ACC112 (cell line): ENCODE measurements around the gene CDK7.

ENCODE experiments used
- H2AFZ ChIP-seq: fragments of 200-600 bp; sonication (generic); one replicate; pipeline ENCODE4 v1.6.0; 2017; ENCODE audit warnings: antibody characterized with exemption, low read length; ENCODE audit not compliant: unreplicated experiment
- H3K27ac ChIP-seq: fragments of 200-600 bp; sonication (generic); 2 replicates; pipeline ENCODE4 v1.5.1; 2014; ENCODE audit warnings: low read depth, mild to moderate bottlenecking, antibody characterized with exemption, low read length, moderate library complexity
- H3K27me3 ChIP-seq: fragments of 200-600 bp; sonication (generic); 2 replicates; pipeline ENCODE4 v1.6.1; 2014; ENCODE audit warnings: mild to moderate bottlenecking, antibody characterized with exemption, low read length, moderate library complexity, mixed read lengths; ENCODE audit not compliant: insufficient read depth
- H3K36me3 ChIP-seq: fragments of 200-600 bp; sonication (generic); 2 replicates; pipeline ENCODE4 v1.6.1; 2016; ENCODE audit warnings: mild to moderate bottlenecking, antibody characterized with exemption, low read length, moderate library complexity, mixed read lengths; ENCODE audit not compliant: insufficient read depth
- H3K4me1 ChIP-seq: fragments of 200-600 bp; sonication (generic); one replicate; pipeline ENCODE4 v1.6.1; 2016; ENCODE audit warnings: low read length, mixed read lengths; ENCODE audit not compliant: insufficient read depth, unreplicated experiment, control insufficient read depth
- H3K4me3 ChIP-seq: fragments of 200-600 bp; sonication (generic); 2 replicates; pipeline ENCODE4 v1.5.1; 2014; ENCODE audit warnings: mild to moderate bottlenecking, low read depth, low read length
- H3K79me2 ChIP-seq: fragments of 200-600 bp; sonication (generic); one replicate; pipeline ENCODE4 v1.6.0; 2016; ENCODE audit warnings: low read length; ENCODE audit not compliant: control insufficient read depth, unreplicated experiment, insufficient read depth

CDK7 gene

GRCh38 chr5:69312459-69313160 is 77.9 kb downstream of the CDK7 start:
- H3K27ac ChIP-seq, result no peak overlapping the region
- peaks cover 20% of the 10 kb centered on the region; the same call in 1 of the 2 replicates for H3K36me3 ChIP-seq
- H3K4me1 ChIP-seq, result no peaks in the 10 kb centered on the region
- H3K79me2 ChIP-seq, result no peaks in the 10 kb centered on the region
- H3K4me3 ChIP-seq, result no peak overlapping the region
- no peaks in the 10 kb centered on the region for H3K27me3 ChIP-seq
- no peak overlapping the region for H2AFZ ChIP-seq

GRCh38 chr5:69313428-69313827 is 78.7 kb downstream of the CDK7 start:
- Histone ChIP-seq H3K27me3 (no peaks in the 10 kb centered on the region), H3K4me1 (no peaks in the 10 kb centered on the region), H3K27ac (no peak overlapping the region), H2AFZ (no peak overlapping the region), H3K4me3 (no peak overlapping the region), H3K79me2 (no peaks in the 10 kb centered on the region), H3K36me3 (peaks cover 17% of the 10 kb centered on the region; the same call in 1 of the 2 replicates)

DNA sequence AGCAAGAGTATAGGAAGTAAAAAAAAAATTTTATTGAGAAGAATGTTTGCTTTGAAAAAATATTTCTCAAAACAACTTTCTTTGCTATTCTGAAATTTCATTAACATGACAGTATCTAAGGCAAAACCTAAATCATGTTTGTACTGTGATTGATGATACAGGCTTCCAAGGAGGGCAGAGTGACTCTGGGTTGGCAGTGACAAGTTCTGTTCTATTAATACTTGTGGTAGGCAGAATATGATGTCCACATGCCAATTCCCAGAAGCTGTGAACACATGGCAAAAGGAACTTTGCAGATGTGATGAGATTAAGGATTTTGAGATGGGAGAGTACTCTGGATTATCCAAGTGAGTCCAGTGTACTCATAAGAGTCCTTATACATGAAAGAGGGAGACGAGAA is 81.3 kb downstream of the CDK7 start:
- no peaks in the 10 kb centered on the region for H3K4me1 ChIP-seq
- H3K4me3 ChIP-seq, result no peak overlapping the region
- no peaks in the 10 kb centered on the region for H3K27me3 ChIP-seq
- H3K79me2 ChIP-seq, result no peaks in the 10 kb centered on the region
- peaks cover 9% of the 10 kb centered on the region; the same call in 1 of the 2 replicates for H3K36me3 ChIP-seq
- H3K27ac ChIP-seq, result no peak overlapping the region
- no peak overlapping the region for H2AFZ ChIP-seq

DNA sequence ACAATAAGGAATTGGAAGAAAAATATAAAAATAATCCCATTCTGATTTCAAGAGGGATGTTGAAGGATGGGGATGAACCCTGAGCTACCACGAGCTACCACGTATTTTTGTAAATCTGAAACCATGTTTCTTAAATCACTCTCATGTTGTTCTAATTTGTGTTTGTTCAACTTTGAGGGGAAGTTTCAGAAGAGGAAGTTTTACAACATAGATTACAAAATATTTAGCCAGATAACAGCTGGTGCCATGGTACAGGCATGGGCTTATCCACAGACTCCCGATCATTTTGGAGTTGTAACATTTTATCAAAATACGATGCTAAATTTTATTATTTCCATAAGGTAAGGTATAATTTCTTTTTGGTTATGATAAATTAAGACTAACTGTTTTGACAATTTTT is 82.7 kb downstream of the CDK7 start:
- no peak overlapping the region for H2AFZ ChIP-seq
- no peaks in the 10 kb centered on the region for H3K4me1 ChIP-seq
- no peak overlapping the region for H3K4me3 ChIP-seq
- H3K79me2 ChIP-seq, result no peaks in the 10 kb centered on the region
- H3K27ac ChIP-seq, result no peak overlapping the region
- no peaks in the 10 kb centered on the region for H3K27me3 ChIP-seq
- H3K36me3 ChIP-seq, result peaks cover 8% of the 10 kb centered on the region; the same call in 1 of the 2 replicates

GRCh38 chr5:69326365-69326764 is 91.7 kb downstream of the CDK7 start:
- H3K4me1 ChIP-seq, result no peaks in the 10 kb centered on the region
- no peak overlapping the region for H3K4me3 ChIP-seq
- H3K79me2 ChIP-seq, result no peaks in the 10 kb centered on the region
- H3K27ac ChIP-seq, result no peak overlapping the region
- no peaks in the 10 kb centered on the region for H3K36me3 ChIP-seq
- no peaks in the 10 kb centered on the region for H3K27me3 ChIP-seq
- H2AFZ ChIP-seq, result no peak overlapping the region
